ENCODE results near the gene STRADB.

- no peak for TF ChIP-seq CTCF (IDR thresholded peaks at IDR 0.05; ENCODE audit: insufficient read depth, low read length, poor library complexity, severe bottlenecking)
- TF ChIP-seq EZH2phosphoT487 (conservative IDR thresholded peaks at IDR 0.05; ENCODE audit: low read length): no peak
Observed at GRCh38 chr2:201430839-201431238, 20.7 kb upstream of the STRADB start.

All from SU-DHL-6 (cell line).